Activated CD4-positive, alpha-beta T cell treated with anti-CD3 and anti-CD28 coated beads, Interleukin-2, amount 10 ng/mL, durations not matched to agents 7 days and 5 days (primary cell): ENCODE data around the gene NLE1. TPM values are rescaled to one million over a fixed set of nuclear protein-coding genes. Genes with fewer than 3 reads are reported as not detected.
A peak's percentile ranks its signal among the peaks of the same experiment; 100 is the strongest.
"Not testable (repeated sequence)": the region's sequence is repeated elsewhere in the genome, so short reads cannot be mapped to it uniquely, and the experiment has no call there.

ENCODE experiments used
- CTCF ChIA-PET: fragments of 350-600 bp; sonication (Branson Sonifier 250); formaldehyde crosslinking; loops from one replicate; lab custom pipeline; 2021; ENCODE audit warnings: antibody characterized with exemption; lab: Charles Lee
- POLR2A ChIA-PET: fragments of 350-600 bp; sonication (Branson Sonifier 250); formaldehyde crosslinking; loops from one replicate; lab custom pipeline; 2021; ENCODE audit warnings: antibody characterized with exemption; lab: Charles Lee
- DNase-seq: peaks from one replicate; pipeline ENCODE4 v3.0.0-alpha.2; 2020
- H3K27ac Mint-ChIP-seq: one replicate; pipeline ENCODE4 v1.8.0; 2021; ENCODE audit warnings: mild to moderate bottlenecking, moderate library complexity, mixed read lengths
- H3K27me3 Mint-ChIP-seq: one replicate; pipeline ENCODE4 v1.8.0; 2021; ENCODE audit warnings: mixed read lengths
- H3K36me3 Mint-ChIP-seq: one replicate; pipeline ENCODE4 v1.8.0; 2021; ENCODE audit warnings: low read depth, mixed read lengths
- H3K4me1 Mint-ChIP-seq: one replicate; pipeline ENCODE4 v1.8.0; 2021; ENCODE audit warnings: mixed read lengths
- H3K4me3 Mint-ChIP-seq: one replicate; pipeline ENCODE4 v1.8.0; 2021; ENCODE audit warnings: mild to moderate bottlenecking, moderate library complexity, mixed read lengths
- H3K9me3 Mint-ChIP-seq: one replicate; pipeline ENCODE4 v1.8.0; 2021; ENCODE audit warnings: mixed read lengths
- total RNA-seq, 2 experiments: library from RNA; stranded (reverse); gene quantifications; one replicate each; pipeline ENCODE4 v1.2.3, GENCODE V29; 2021

The NLE1 gene
- total RNA-seq, 2 experiments from 2014 or later: 15.7 to 19.7 TPM

GRCh38 chr17:35110791-35111190 lies 31.3 kb downstream of the NLE1 start:
- POLR2A ChIA-PET, DNase-seq, H3K9me3 Mint-ChIP-seq, H3K4me3 Mint-ChIP-seq, H3K4me1 Mint-ChIP-seq, H3K27me3 Mint-ChIP-seq, H3K27ac Mint-ChIP-seq: not testable (repeated sequence)
- H3K36me3 Mint-ChIP-seq: peaks cover 22% of the 10 kb centered on the region
- CTCF ChIA-PET: interaction anchor here (1.1 to 2.2 kb wide), 4 partner anchors 15 to 122 kb away, joined by 3 to 8 read pairs (median 4); no protein-coding TSS in a partner anchor

GRCh38 chr17:35104844-35105450 lies 37.2 kb downstream of the NLE1 start:
- peaks cover 4% of the 10 kb centered on the region for H3K4me1 Mint-ChIP-seq
- no peaks in the 10 kb centered on the region for H3K9me3 Mint-ChIP-seq
- no peak overlapping the region for H3K27ac Mint-ChIP-seq
- H3K27me3 Mint-ChIP-seq: no peaks in the 10 kb centered on the region
- POLR2A ChIA-PET: no interaction called here
- no peak for DNase-seq
- H3K4me3 Mint-ChIP-seq: no peak overlapping the region
- CTCF ChIA-PET: interaction anchor here (0.5 to 2.4 kb wide), 3 partner anchors 12 to 18 kb away, joined by 3 to 6 read pairs (median 3); no protein-coding TSS in a partner anchor
- H3K36me3 Mint-ChIP-seq: peaks cover 39% of the 10 kb centered on the region

- Mint-ChIP-seq H3K4me1 (peaks cover 2% of the 10 kb centered on the region), H3K27ac (no peak overlapping the region), H3K27me3 (no peaks in the 10 kb centered on the region), H3K9me3 (no peaks in the 10 kb centered on the region), H3K36me3 (peaks cover 48% of the 10 kb centered on the region), H3K4me3 (no peak overlapping the region)
- ChIA-PET CTCF (interaction anchor here (1.0 to 2.1 kb wide), 3 partner anchors 13 to 109 kb away, joined by 3 to 9 read pairs (median 6); no protein-coding TSS in a partner anchor), POLR2A (no interaction called here)
- DNase-seq: no peak
These were observed 38.8 kb downstream of the NLE1 start for GRCh38 chr17:35103271-35103670.

GRCh38 chr17:35101725-35102124 lies 40.4 kb downstream of the NLE1 start:
- H3K4me3 Mint-ChIP-seq: no peak overlapping the region
- H3K36me3 Mint-ChIP-seq: peaks cover 50% of the 10 kb centered on the region
- no peaks in the 10 kb centered on the region for H3K27me3 Mint-ChIP-seq
- no peak overlapping the region for H3K27ac Mint-ChIP-seq
- ChIA-PET POLR2A (no interaction called here), CTCF (interaction anchor here (0.8 to 2.1 kb wide), 3 partner anchors 10 to 17 kb away, joined by 3 to 6 read pairs (median 3); no protein-coding TSS in a partner anchor)
- no peak for DNase-seq
- H3K9me3 Mint-ChIP-seq: no peaks in the 10 kb centered on the region
- peaks cover 4% of the 10 kb centered on the region for H3K4me1 Mint-ChIP-seq

GRCh38 chr17:35101036-35101435 lies 41.1 kb downstream of the NLE1 start:
- DNase-seq: no peak
- Mint-ChIP-seq H3K9me3 (no peaks in the 10 kb centered on the region), H3K4me3 (no peak overlapping the region), H3K27me3 (no peaks in the 10 kb centered on the region), H3K36me3 (peaks cover 43% of the 10 kb centered on the region), H3K4me1 (peaks cover 4% of the 10 kb centered on the region), H3K27ac (no peak overlapping the region)
- ChIA-PET CTCF (no interaction called here), POLR2A (no interaction called here)

- no peak overlapping the region for H3K27ac Mint-ChIP-seq
- H3K9me3 Mint-ChIP-seq: no peaks in the 10 kb centered on the region
- H3K36me3 Mint-ChIP-seq: peaks cover 37% of the 10 kb centered on the region
- H3K4me1 Mint-ChIP-seq: peaks cover 4% of the 10 kb centered on the region
- ChIA-PET CTCF (no interaction called here), POLR2A (no interaction called here)
- no peak overlapping the region for H3K4me3 Mint-ChIP-seq
- H3K27me3 Mint-ChIP-seq: no peaks in the 10 kb centered on the region
- DNase-seq: no peak
These were observed 42.2 kb downstream of the NLE1 start for GRCh38 chr17:35099908-35100307.

GRCh38 chr17:35097776-35098175 lies 44.3 kb downstream of the NLE1 start:
- POLR2A ChIA-PET: no interaction called here
- DNase-seq: no peak
- peak overlapping the region; percentile 23 for H3K27ac Mint-ChIP-seq
- CTCF ChIA-PET: interaction anchor here (0.9 to 1.4 kb wide), 4 partner anchors 8 to 139 kb away, joined by 3 to 5 read pairs (median 4); no protein-coding TSS in a partner anchor
- peaks cover 26% of the 10 kb centered on the region for H3K36me3 Mint-ChIP-seq
- no peaks in the 10 kb centered on the region for H3K27me3 Mint-ChIP-seq
- no peaks in the 10 kb centered on the region for H3K9me3 Mint-ChIP-seq
- peaks cover 3% of the 10 kb centered on the region for H3K4me1 Mint-ChIP-seq
- H3K4me3 Mint-ChIP-seq: no peak overlapping the region

- ChIA-PET POLR2A (interaction anchor here (0.9 kb wide), 1 partner anchor 147 kb away, joined by 3 read pairs; the partner anchor contains the start of gene SLFN5), CTCF (interaction anchor here (0.7 to 3.2 kb wide), 6 partner anchors 10 to 520 kb away, joined by 3 to 16 read pairs (median 4); partner anchors contain the start of gene RAD51D)
- Mint-ChIP-seq H3K4me1 (peaks cover 8% of the 10 kb centered on the region), H3K27me3 (no peaks in the 10 kb centered on the region), H3K4me3 (no peak overlapping the region), H3K36me3 (peaks cover 22% of the 10 kb centered on the region), H3K27ac (no peak overlapping the region), H3K9me3 (no peaks in the 10 kb centered on the region)
- no peak for DNase-seq
These were observed 46.4 kb downstream of the NLE1 start for GRCh38 chr17:35095741-35096140.

- no peaks in the 10 kb centered on the region for H3K9me3 Mint-ChIP-seq
- no peak overlapping the region for H3K27ac Mint-ChIP-seq
- POLR2A ChIA-PET: interaction anchor here (0.9 kb wide), 1 partner anchor 148 kb away, joined by 3 read pairs; the partner anchor contains the start of gene SLFN5
These were observed 47.2 kb downstream of the NLE1 start for GRCh38 chr17:35094902-35095301.

GRCh38 chr17:35090707-35091106 lies 51.4 kb downstream of the NLE1 start:
- H3K4me3 Mint-ChIP-seq, H3K36me3 Mint-ChIP-seq, H3K27me3 Mint-ChIP-seq, H3K27ac Mint-ChIP-seq, H3K9me3 Mint-ChIP-seq, DNase-seq: not testable (repeated sequence)
- POLR2A ChIA-PET: interaction anchor here (1.6 kb wide), 1 partner anchor 68 kb away, joined by 7 read pairs; no protein-coding TSS in a partner anchor
- CTCF ChIA-PET: interaction anchor here (1.7 to 3.4 kb wide), 9 partner anchors 13 to 124 kb away, joined by 3 to 16 read pairs (median 10); no protein-coding TSS in a partner anchor
- peaks cover 43% of the 10 kb centered on the region for H3K4me1 Mint-ChIP-seq

More at GRCh38 chr17:35094902-35095301, 47.2 kb downstream of the NLE1 start:
- Mint-ChIP-seq H3K27me3 (no peaks in the 10 kb centered on the region), H3K36me3 (peaks cover 14% of the 10 kb centered on the region), H3K4me3 (no peak overlapping the region), H3K4me1 (peaks cover 15% of the 10 kb centered on the region)
- CTCF ChIA-PET: interaction anchor here (1.3 to 3.2 kb wide), 3 partner anchors 10 to 103 kb away, joined by 3 to 16 read pairs (median 5); partner anchors contain the start of gene RAD51D
- no peak for DNase-seq

GRCh38 chr17:35089586-35090296 lies 52.4 kb downstream of the NLE1 start:
- Mint-ChIP-seq H3K4me1 (peaks cover 51% of the 10 kb centered on the region), H3K4me3 (peak overlapping the region; percentile 87), H3K27ac (peak overlapping the region; percentile 92), H3K27me3 (no peaks in the 10 kb centered on the region), H3K9me3 (no peaks in the 10 kb centered on the region), H3K36me3 (peaks cover 5% of the 10 kb centered on the region)
- peak; percentile 36 for DNase-seq
- ChIA-PET POLR2A (interaction anchor here (0.7 to 1.6 kb wide), 2 partner anchors 26 to 67 kb away, joined by 3 to 7 read pairs; no protein-coding TSS in a partner anchor), CTCF (interaction anchor here (0.7 to 3.4 kb wide), 39 partner anchors 8 to 126 kb away, joined by 3 to 16 read pairs (median 5); partner anchors contain the start of genes LIG3 and RFFL)

GRCh38 chr17:35088881-35089585 lies 53.1 kb downstream of the NLE1 start:
- Mint-ChIP-seq H3K9me3 (no peaks in the 10 kb centered on the region), H3K4me1 (peaks cover 51% of the 10 kb centered on the region), H3K27me3 (no peaks in the 10 kb centered on the region), H3K27ac (peak overlapping the region; percentile 92), H3K4me3 (peak overlapping the region; percentile 87), H3K36me3 (peaks cover 5% of the 10 kb centered on the region)
- ChIA-PET CTCF (interaction anchor here (0.7 to 3.4 kb wide), 38 partner anchors 9 to 125 kb away, joined by 3 to 16 read pairs (median 5); partner anchors contain the start of genes LIG3 and RFFL), POLR2A (interaction anchor here (0.7 to 1.6 kb wide), 3 partner anchors 16 to 66 kb away, joined by 3 to 8 read pairs (median 7); no protein-coding TSS in a partner anchor)
- peak; percentile 87 for DNase-seq
